Liver (tissue), 9 donors: ENCODE results near the gene SAYSD1. TPM values are rescaled to one million over a fixed set of nuclear protein-coding genes. Genes with fewer than 3 reads are reported as not detected.

ENCODE experiments used
- DNase-seq: peaks from one replicate; pipeline ENCODE4 v3.0.0-alpha.2; 2017; ENCODE audit warnings: low spot score
- H3K27ac ChIP-seq, 2 donors: one replicate each; pipeline ENCODE4 v1.7.0; 2013; ENCODE audit warnings: inconsistent platforms in 2 of 2, low read length in 2 of 2, control low read depth in 1 of 2, low read depth in 1 of 2, mild to moderate bottlenecking in 1 of 2
- H3K27me3 ChIP-seq, 4 donors: one replicate each; pipeline versions ENCODE4 v1.6.1 to v1.7.0; 2013; ENCODE audit warnings: low read length in 3 of 4, inconsistent platforms in 1 of 4, mild to moderate bottlenecking in 1 of 4, moderate library complexity in 1 of 4; ENCODE audit not compliant: control insufficient read depth in 4 of 4, insufficient read depth in 4 of 4
- H3K36me3 ChIP-seq, 4 donors: one replicate each; pipeline versions ENCODE4 v1.6.1 to v1.7.0; 2013; ENCODE audit warnings: low read length in 3 of 4, mild to moderate bottlenecking in 3 of 4, low read depth in 1 of 4, moderate library complexity in 1 of 4; ENCODE audit not compliant: control insufficient read depth in 4 of 4, insufficient read depth in 3 of 4
- H3K4me1 ChIP-seq, 4 donors: one replicate each; pipeline versions ENCODE4 v1.6.1 to v1.7.0; 2013; ENCODE audit warnings: low read length in 3 of 4, mild to moderate bottlenecking in 3 of 4, moderate library complexity in 1 of 4; ENCODE audit not compliant: control insufficient read depth in 4 of 4, insufficient read depth in 4 of 4
- H3K4me3 ChIP-seq, 3 donors: one replicate each; pipeline versions ENCODE4 v1.6.1 to v1.7.0; 2013; ENCODE audit warnings: low read length in 3 of 3, control low read depth in 1 of 3, low read depth in 1 of 3, mild to moderate bottlenecking in 1 of 3
- H3K9ac ChIP-seq, 2 donors: one replicate each; pipeline ENCODE4 v1.7.0; 2013; ENCODE audit warnings: low read length in 2 of 2, mild to moderate bottlenecking in 2 of 2, moderate library complexity in 2 of 2, control low read depth in 1 of 2, low read depth in 1 of 2
- H3K9me3 ChIP-seq, 4 donors: one replicate each; pipeline versions ENCODE4 v1.6.1 to v1.7.0; 2013; ENCODE audit warnings: low read length in 3 of 4; ENCODE audit not compliant: control insufficient read depth in 4 of 4
- CTCF ChIP-seq: fragments of 150-350 bp; IDR thresholded peaks from 2 replicates; pipeline ENCODE4 v1.5.1; 2017; ENCODE audit warnings: improper control_type of control experiment, low read depth, low read length; ENCODE audit not compliant: missing input control
- FOXA1 ChIP-seq: IDR thresholded peaks from 2 replicates; pipeline ENCODE4 v1.6.1; 2016; ENCODE audit warnings: antibody characterized with exemption
- GABPA ChIP-seq, 2 donors: IDR thresholded peaks in 1 of 2; conservative IDR thresholded peaks in 1 of 2; 2 replicates each; pipeline ENCODE4 v1.6.1; 2016; ENCODE audit warnings: antibody characterized with exemption in 2 of 2, mild to moderate bottlenecking in 1 of 2, moderate library complexity in 1 of 2
- HNF4A ChIP-seq, 2 donors: conservative IDR thresholded peaks; 2 replicates each; pipeline ENCODE4 v1.6.1; 2016; ENCODE audit warnings: antibody characterized with exemption in 2 of 2, mild to moderate bottlenecking in 2 of 2
- HNF4G ChIP-seq: IDR thresholded peaks from 2 replicates; pipeline ENCODE4 v1.6.1; 2016; ENCODE audit warnings: antibody characterized with exemption
- JUND ChIP-seq, 2 donors: IDR thresholded peaks; 2 replicates each; pipeline ENCODE4 v1.6.1; 2016; ENCODE audit warnings: antibody characterized with exemption in 2 of 2
- NR2F2 ChIP-seq: IDR thresholded peaks from 2 replicates; pipeline ENCODE4 v1.6.1; 2016; ENCODE audit warnings: antibody characterized with exemption
- RAD21 ChIP-seq, 2 donors: IDR thresholded peaks; 2 replicates each; pipeline ENCODE4 v1.6.1; 2016; ENCODE audit warnings: antibody characterized with exemption in 2 of 2, mild to moderate bottlenecking in 2 of 2
- REST ChIP-seq: IDR thresholded peaks from 2 replicates; pipeline ENCODE4 v1.6.1; 2016; ENCODE audit warnings: antibody characterized with exemption, mild to moderate bottlenecking
- RXRA ChIP-seq, 2 donors: IDR thresholded peaks; 2 replicates each; pipeline ENCODE4 v1.6.1; 2017 to 2018; ENCODE audit warnings: antibody characterized with exemption in 2 of 2, mild to moderate bottlenecking in 1 of 2
- TAF1 ChIP-seq: conservative IDR thresholded peaks from 2 replicates; pipeline ENCODE4 v1.6.1; 2016; ENCODE audit warnings: antibody characterized with exemption, mild to moderate bottlenecking
- YY1 ChIP-seq: IDR thresholded peaks from 2 replicates; pipeline ENCODE4 v1.6.1; 2016; ENCODE audit warnings: antibody characterized with exemption, mild to moderate bottlenecking
- WGBS: extraction: QIAGEN DNeasy Blood & Tissue Kit; methylation state at CpG from one replicate; pipeline ENCODE4 v1.1.7; 2013; 5-methylcytosine and 5-hydroxymethylcytosine counted together
- polyA plus RNA-seq, 2 donors: library from polyadenylated mRNA; stranded (reverse) in 1 of 2; unstranded in 1 of 2; fragments of 200-250 nt in 1 of 2; fragments of >200 nt in 1 of 2; fragmentation: Nextera tagmentation in 1 of 2; extraction: Ambion mirVana in 1 of 2; gene quantifications; one replicate each; pipeline versions ENCODE4 v1.2.1 to v1.2.3, GENCODE V29; 2013 to 2015
- total RNA-seq, 2 donors: library from RNA; depleted of rRNA; stranded (reverse); fragments of >200 nt; gene quantifications; one replicate each; pipeline ENCODE4 v1.2.3, GENCODE V29; 2014
- TF ChIP-seq, protein P1 (sequence below): IDR thresholded peaks from 2 replicates; pipeline ENCODE4 v1.6.1; 2016; ENCODE audit warnings: antibody characterized with exemption
- TF ChIP-seq, protein P2 (sequence below): IDR thresholded peaks from 2 replicates; pipeline ENCODE4 v1.6.1; 2016; ENCODE audit warnings: antibody characterized with exemption
- donor health status: healthy.
- donor health status: healthy.
- donor health status: healthy.
- donor health status: healthy.
- donor health status: healthy.

Gene SAYSD1
- total and polyA plus RNA-seq, 4 donors = 6.5 to 12.2 (median 9.3) TPM

GRCh38 chr6:39056191-39056590 lies 58.8 kb downstream of the SAYSD1 start:
- H3K36me3 ChIP-seq = no peaks in the 10 kb centered on the region
- no peak for TF ChIP-seq TAF1
- no peak for TF ChIP-seq GABPA (IDR thresholded peaks at IDR 0.05 in 1 of 2, conservative IDR thresholded peaks at IDR 0.05 in 1 of 2)
- no peak for TF ChIP-seq NR2F2
- no peak for TF ChIP-seq CTCF
- TF ChIP-seq, protein P1, sequence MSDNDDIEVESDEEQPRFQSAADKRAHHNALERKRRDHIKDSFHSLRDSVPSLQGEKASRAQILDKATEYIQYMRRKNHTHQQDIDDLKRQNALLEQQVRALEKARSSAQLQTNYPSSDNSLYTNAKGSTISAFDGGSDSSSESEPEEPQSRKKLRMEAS = no peak
- TF ChIP-seq, protein P2, sequence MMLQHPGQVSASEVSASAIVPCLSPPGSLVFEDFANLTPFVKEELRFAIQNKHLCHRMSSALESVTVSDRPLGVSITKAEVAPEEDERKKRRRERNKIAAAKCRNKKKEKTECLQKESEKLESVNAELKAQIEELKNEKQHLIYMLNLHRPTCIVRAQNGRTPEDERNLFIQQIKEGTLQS = no peak
- no peak for TF ChIP-seq FOXA1
- TF ChIP-seq RXRA (IDR thresholded peaks at IDR 0.05) = no peak
- TF ChIP-seq HNF4G = no peak
- TF ChIP-seq JUND (IDR thresholded peaks at IDR 0.05) = no peak
- no peak for TF ChIP-seq YY1
- no peak for TF ChIP-seq REST
- H3K27ac ChIP-seq = no peak overlapping the region
- 96% methylated on average over 5 of the region's 5 CpGs for WGBS
- no peaks in the 10 kb centered on the region for H3K27me3 ChIP-seq
- DNase-seq = no peak
- no peaks in the 10 kb centered on the region for H3K4me1 ChIP-seq
- no peak overlapping the region for H3K9ac ChIP-seq
- H3K4me3 ChIP-seq = no peak overlapping the region
- no peaks in the 10 kb centered on the region for H3K9me3 ChIP-seq

DNA sequence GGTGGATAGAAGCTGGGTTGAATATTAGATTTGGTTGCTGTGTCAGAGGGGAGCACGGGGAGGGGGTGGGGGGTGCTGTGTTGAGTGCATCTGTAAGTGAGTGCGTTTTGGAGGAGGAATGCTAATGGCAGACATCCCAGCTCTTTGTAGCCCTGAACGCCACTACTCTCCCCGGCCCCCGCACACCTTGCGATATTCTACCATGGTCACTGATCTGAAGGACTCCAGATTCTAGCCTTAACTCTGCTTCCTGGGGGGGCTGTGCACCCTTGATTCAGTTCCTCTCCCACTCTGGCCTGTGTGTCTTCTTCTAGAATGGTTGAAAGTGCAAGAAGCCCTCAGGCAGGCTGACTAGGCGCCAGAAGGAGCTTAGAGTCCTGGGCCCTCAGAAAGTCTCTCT lies 59.3 kb downstream of the SAYSD1 start:
- DNase-seq = no peak
- whole genome bisulfite sequencing = 92% methylated on average over 7 of the region's 7 CpGs
- H3K36me3 ChIP-seq = no peaks in the 10 kb centered on the region

More for the DNA sequence above, 59.3 kb downstream of the SAYSD1 start:
- Histone ChIP-seq H3K4me3 (no peak overlapping the region), H3K9ac (no peak overlapping the region), H3K9me3 (no peaks in the 10 kb centered on the region), H3K27ac (no peak overlapping the region), H3K4me1 (no peaks in the 10 kb centered on the region), H3K27me3 (no peaks in the 10 kb centered on the region)
- TF ChIP-seq HNF4G (no peak), TAF1 (no peak), CTCF (no peak), HNF4A (conservative IDR thresholded peaks at IDR 0.05) (no peak), RAD21 (IDR thresholded peaks at IDR 0.05) (no peak), RXRA (IDR thresholded peaks at IDR 0.05) (no peak), GABPA (IDR thresholded peaks at IDR 0.05 in 1 of 2, conservative IDR thresholded peaks at IDR 0.05 in 1 of 2) (no peak), YY1 (no peak), JUND (IDR thresholded peaks at IDR 0.05) (no peak)
- TF ChIP-seq, protein P1 = no peak
- TF ChIP-seq, protein P2 = no peak
